Erythroblast (primary cell): ENCODE data around the gene ANKRD13B.

Experiments
- GATA1 ChIP-seq: IDR thresholded peaks from 2 replicates; pipeline ENCODE4 v1.6.1; 2011; ENCODE audit warnings: low read depth, mild to moderate bottlenecking, control low read depth, low read length, moderate library complexity
- POLR2A ChIP-seq: IDR thresholded peaks from 2 replicates; pipeline ENCODE4 v1.6.1; 2011; ENCODE audit warnings: mild to moderate bottlenecking, low read length

- TF ChIP-seq POLR2A (no peak), GATA1 (no peak)
Observed at GRCh38 chr17:29560316-29560715, 32.6 kb upstream of the ANKRD13B start.
